GM12875 (cell line): ENCODE results near the gene RPL9.
A peak's percentile ranks its signal among the peaks of the same experiment; 100 is the strongest.

Experiments used
- H3K4me3 ChIP-seq: one replicate; pipeline ENCODE4 v1.5.1; 2011; ENCODE audit warnings: low read depth, low read length, control low read depth
- TF ChIP-seq, protein P1 (sequence below): IDR thresholded peaks from 2 replicates; pipeline ENCODE4 v1.5.1; 2011; ENCODE audit warnings: low read depth, mild to moderate bottlenecking, control low read depth, inconsistent platforms, low read length, moderate library complexity, borderline replicate concordance; ENCODE audit not compliant: insufficient read depth

RPL9 gene

DNA sequence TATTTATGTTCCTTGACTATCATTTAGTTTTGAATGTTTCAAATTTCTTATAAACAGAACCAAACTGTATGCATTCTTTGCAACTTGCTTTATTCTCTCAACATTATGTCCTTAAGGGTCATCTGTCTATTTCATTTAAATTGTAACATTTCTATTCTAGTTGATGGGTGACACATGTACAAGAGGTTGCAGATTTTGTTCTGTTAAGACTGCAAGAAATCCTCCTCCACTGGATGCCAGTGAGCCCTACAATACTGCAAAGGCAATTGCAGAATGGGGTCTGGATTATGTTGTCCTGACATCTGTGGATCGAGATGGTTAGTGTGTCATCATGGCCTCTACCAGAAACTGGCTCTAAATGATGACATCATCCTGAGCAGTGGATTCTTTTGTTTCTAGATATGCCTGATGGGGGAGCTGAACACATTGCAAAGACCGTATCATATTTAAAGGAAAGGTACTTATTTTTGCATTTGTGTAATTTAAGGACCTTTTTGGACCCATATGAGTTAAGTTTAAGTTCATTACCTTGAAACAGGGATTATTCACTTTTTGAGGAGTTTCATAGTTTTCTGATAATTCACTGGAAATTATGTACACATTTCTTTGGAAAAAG is 6.3 kb upstream of the RPL9 start:
- no peak overlapping the region for H3K4me3 ChIP-seq
- TF ChIP-seq, protein P1, sequence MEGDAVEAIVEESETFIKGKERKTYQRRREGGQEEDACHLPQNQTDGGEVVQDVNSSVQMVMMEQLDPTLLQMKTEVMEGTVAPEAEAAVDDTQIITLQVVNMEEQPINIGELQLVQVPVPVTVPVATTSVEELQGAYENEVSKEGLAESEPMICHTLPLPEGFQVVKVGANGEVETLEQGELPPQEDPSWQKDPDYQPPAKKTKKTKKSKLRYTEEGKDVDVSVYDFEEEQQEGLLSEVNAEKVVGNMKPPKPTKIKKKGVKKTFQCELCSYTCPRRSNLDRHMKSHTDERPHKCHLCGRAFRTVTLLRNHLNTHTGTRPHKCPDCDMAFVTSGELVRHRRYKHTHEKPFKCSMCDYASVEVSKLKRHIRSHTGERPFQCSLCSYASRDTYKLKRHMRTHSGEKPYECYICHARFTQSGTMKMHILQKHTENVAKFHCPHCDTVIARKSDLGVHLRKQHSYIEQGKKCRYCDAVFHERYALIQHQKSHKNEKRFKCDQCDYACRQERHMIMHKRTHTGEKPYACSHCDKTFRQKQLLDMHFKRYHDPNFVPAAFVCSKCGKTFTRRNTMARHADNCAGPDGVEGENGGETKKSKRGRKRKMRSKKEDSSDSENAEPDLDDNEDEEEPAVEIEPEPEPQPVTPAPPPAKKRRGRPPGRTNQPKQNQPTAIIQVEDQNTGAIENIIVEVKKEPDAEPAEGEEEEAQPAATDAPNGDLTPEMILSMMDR, result no peak

DNA sequence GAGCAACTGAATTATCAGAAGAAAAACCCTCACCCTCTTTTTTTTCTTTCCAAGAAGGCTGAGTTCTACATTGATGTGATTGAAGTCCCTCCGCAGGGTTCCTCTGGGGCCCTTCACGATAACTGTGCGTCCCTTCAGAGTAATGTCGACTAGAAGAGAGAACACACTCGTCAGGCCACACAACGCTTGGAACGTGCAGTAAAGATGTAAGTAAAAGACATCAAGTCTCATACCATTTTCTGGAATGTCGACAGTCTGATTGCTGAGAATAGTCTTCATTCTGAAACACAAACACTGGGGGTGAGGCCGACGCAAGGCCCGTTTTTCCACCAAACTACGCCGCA is 589 bp downstream of the RPL9 start:
- peak overlapping the region; percentile 91 for H3K4me3 ChIP-seq

DNA sequence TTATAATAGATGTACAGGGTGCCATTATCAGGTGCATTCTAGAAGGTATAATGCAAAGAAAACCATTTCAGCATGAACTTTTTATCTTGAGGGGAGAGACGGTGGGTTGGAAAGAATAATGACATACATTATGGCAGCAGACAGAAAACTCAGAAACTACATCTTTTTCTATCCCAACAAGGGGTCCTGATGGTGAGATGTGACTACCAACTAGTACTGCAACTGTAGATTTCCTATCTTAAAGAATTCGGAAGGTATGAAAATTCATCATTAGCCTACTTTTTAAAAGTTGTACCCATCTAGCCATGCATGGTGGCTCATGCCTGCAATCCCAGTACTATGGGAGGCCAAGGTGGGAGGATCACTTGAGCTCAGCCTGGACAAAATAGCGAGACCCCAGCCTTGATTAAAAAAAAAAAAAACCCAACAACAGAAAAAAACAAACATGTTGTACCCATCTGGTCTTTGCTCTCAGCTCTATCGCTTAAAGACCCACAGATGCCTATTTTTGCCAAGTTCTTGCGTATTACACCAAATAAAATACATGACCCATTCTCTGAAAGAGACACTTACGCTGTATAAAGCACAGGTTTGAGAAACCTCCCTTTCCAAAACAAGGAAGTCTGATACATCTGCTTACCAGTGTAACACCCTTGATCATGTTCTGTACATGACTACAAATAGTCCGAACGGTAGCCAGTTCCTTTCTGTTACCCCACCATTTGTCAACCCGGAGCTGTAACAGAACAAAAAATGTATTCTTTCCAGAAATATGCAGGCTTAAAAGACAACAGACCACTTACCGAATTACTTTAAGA is 1.6 kb downstream of the RPL9 start:
- H3K4me3 ChIP-seq, result peak overlapping the region; percentile 91
- TF ChIP-seq, protein P1, result no peak

DNA sequence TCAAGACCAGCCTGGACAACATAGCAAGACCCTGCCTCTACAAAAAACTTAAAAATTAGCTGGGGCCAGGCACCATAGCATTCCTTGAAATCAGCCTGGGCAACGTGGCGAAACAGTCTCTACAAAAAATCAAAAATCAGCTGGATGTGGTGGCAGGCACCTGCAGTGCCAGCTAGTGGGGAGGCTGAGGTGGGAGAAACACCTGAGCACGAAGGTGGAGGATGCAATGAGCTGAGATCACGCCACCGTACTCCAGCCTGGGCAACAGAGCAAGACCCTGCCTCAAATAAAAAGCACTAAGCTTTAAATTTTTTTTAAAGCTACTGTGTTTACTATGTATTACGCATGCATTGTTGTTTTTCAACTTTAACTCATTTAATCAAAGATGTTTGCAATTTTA is 3.2 kb downstream of the RPL9 start:
- no peak overlapping the region for H3K4me3 ChIP-seq
- TF ChIP-seq, protein P1, result no peak

DNA sequence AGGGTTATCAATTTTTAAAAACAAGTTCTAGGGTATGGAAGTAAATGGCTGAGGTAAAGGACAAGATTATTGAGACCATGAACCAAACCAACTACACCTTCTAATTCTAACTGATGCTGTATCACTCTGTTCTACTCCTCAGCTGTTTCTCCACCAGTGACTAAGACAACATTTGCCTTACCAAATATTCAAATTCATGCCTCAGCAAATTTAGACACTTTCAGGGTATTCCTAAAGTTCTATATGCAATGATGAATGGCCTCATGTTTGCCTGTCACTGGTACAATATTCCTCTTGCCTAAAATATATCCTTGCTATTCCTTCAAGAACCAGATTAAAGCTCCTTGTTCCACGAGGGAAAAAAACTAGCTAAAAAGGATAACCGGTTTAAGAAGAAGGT is 5.0 kb downstream of the RPL9 start:
- TF ChIP-seq, protein P1, result no peak
- no peak overlapping the region for H3K4me3 ChIP-seq

DNA sequence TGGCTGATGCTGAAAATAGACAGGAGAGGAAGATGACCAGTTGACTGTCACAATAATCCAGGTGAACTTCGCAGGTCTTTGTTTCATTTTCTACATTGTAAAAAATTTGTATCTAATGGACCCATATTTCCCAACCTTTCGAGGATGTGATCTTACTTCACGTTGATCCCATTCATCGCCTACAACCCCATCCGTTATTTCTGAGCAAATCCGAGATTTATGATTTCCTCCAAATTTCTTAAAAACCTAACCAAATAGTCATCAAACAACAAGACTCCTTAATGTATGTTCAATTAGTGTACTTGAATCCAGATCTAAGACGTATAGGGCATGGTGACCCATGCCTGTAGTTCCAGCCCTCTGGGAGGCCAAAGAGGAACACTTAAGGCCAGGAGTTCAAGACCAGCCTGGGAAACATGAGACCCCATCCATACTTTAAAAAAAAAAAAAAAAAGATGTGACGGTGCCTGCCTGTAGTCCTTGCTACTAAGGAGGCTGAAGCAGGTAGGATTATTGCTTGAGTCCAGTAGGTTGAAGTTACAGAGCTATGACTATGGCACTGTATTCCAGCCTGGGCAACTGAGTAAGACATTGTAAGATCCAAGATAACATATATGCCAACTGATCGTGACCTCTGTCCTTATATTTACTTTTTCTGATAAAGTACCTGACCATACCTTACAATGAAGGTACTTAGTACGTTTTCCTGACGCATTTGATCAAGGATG is 5.7 kb downstream of the RPL9 start:
- TF ChIP-seq, protein P1, result no peak
- H3K4me3 ChIP-seq, result no peak overlapping the region

DNA sequence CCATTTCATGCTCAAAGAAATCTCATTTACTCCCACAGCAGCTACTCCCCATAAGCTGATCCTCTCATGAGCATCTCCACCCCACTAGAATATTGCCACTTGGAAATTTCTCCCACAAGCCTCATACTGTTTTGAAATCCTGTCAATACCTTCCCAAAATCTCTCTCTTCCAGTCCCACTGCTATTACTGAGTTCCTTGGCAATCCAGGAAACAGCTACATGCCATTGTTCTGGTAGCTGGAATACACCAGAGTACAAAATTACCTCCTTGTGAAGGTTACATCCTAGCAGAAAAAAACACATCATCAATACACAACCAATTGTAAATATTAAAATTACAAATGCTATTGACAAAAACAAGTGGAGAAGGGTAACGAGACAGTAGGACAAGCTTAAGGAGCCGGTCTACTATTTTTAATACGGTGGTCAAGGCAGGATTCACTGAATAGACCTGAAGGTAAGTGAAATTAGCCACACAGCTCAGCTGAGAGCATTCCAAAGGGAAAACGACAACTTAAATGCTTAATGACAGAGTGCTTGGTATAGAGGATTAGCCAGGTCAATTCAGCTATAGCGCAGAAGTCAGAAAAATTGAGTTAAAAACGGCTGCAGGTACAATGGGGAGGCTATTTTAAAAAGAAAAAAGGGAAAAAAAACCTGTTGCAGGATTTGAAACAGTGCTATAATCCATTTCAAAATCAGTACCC is 6.4 kb downstream of the RPL9 start:
- TF ChIP-seq, protein P1, result no peak
- no peak overlapping the region for H3K4me3 ChIP-seq
